Stimulated activated CD4-positive, alpha-beta T cell treated with anti-CD3 and anti-CD28 coated beads, Interleukin-15, amount 100 ng/mL, for 24 hours (primary cell): ENCODE data around the gene RRAD.
"Not testable (repeated sequence)": the region's sequence is repeated elsewhere in the genome, so short reads cannot be mapped to it uniquely, and the experiment has no call there.

Experiments
- DNase-seq: peaks from one replicate; pipeline ENCODE4 v3.0.0-alpha.2; 2020

Gene RRAD

GRCh38 chr16:66950971-66951790 lies 25.8 kb upstream of the RRAD start:
- DNase-seq, result no peak

GRCh38 chr16:66950437-66950836 lies 25.1 kb upstream of the RRAD start:
- no peak for DNase-seq

DNA sequence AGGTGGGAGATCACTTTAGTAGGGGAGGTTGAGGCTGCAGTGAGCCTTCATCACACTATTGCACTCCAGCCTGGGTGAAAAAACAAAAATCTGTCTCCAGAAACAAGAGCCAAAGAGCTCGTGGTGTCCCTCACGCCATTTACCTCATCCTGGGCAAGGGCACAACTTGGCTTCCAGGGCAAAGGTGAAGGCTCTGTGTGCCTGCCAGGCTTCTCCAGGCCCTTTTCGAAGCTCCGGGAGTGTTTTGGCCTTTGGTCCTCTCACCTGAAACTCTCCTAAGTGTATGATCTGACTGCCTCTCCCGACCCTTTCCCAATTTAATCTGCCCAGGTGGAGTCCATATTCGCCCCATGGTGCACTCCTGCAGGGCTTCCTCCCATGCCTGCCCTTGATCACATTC lies 24.1 kb upstream of the RRAD start:
- DNase-seq, result no peak

DNA sequence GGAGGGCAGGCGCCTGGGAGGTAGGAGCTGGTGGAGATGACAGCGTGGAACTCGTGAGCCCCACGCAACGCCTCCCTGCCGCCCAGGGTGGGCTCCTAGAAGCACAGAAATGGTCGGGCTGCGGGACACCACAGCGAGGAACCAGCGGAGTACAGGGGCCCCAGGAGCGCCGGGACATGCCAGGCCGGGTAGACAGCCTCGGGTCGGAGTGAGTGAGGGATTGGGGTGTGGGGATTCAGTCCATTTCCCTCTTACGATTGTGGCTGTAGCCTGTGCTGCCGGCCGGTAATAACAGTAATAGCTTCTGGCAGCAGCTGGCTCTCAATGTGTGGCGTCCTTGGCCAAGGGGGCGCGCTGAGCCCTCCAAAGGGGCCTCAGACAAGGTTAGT lies 23.5 kb upstream of the RRAD start:
- no peak for DNase-seq

DNA sequence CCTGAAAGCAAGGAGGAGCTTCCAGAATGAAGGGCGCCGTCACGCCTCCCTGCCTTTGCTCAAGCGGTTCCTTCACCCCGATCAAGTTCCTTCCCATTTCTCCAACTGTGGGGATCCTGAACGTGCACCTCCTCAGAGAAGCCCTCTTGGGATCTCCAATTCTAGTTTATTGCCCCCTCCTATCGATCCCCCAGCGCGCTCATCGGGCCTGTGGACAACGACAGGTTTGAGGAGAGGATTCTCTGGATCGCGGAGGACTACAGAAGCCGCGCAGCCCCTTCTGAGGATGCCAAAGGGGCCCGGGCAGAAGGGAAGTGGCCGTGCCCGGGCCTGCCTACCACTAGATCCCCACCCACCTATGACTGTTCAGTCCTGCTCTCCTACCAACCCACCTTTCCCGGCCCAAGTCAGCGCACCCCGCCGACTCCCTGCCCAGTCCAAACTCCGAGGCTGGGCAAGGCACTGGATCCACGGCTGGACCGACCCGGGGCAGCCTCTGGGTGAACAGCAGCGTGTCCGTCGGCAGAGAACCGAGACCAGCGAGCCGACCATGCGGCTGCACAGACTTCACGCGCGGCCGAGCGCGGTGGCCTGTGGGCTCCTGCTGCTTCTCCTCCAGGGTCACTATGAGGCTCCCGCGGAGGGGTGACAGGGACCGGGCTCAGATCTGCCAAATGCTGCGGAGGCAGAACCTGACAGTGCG lies 22.9 kb upstream of the RRAD start:
- peak; percentile 27 for DNase-seq

- peak; percentile 90 for DNase-seq
Measured at GRCh38 chr16:66947302-66948065, 22.1 kb upstream of the RRAD start.

DNA sequence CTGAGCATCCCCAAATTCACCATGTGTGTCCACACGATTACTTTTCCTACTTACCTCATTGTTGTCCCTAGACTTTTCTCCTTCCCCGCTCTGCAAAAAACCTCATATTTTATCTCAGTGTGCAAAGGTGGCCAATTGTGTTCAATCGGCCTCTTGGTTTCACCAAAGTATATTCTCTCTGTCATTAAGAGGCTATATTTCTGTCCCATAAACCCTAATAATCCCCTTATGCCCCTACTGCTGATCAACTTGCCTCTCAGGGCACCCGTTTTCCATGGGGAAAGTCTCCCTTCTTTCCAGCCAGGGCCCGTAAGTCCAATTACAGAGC lies 21.6 kb upstream of the RRAD start:
- DNase-seq, result no peak

GRCh38 chr16:66946541-66946940 lies 21.2 kb upstream of the RRAD start:
- DNase-seq, result no peak

- no peak for DNase-seq
Measured at GRCh38 chr16:66945939-66946338, 20.6 kb upstream of the RRAD start.

DNA sequence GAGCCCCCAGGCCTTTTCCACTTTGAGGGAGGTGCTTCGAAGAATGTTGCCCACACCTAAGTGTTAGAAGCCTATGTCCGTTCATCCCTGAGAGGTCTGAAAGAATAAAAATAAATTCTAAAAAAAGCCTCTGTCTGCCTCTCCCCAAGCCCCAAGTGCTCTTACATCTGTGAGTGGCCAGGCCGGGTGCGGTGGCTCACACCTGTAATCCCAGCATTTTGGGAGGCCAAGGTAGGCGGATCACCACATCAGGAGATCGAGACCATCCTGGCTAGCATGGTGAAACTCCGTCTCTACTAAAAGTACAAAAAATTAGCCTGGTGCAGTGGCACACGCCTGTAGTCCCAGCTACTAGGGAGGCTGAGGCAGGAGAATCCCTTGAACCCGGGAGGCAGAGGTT lies 19.6 kb upstream of the RRAD start:
- DNase-seq, result not testable (repeated sequence)

DNA sequence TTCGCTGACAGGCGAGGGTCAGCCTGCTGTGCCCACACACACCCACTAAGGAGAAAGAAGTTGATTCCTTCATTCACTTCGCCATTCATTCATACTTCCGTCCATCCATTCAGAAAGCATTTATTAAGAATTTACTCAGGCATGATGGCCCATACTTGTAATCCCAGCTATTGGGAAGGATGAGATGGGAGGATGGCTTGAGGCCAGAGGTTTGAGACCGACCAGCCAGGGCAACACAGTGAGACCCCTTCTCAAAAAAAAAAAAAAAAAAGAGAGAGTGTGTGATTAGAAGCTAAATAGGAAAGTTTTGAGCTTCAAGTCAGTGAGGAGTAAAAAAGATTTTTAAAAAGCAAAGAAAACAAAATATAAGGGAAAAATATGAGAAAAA lies 18.7 kb upstream of the RRAD start:
- no peak for DNase-seq

DNA sequence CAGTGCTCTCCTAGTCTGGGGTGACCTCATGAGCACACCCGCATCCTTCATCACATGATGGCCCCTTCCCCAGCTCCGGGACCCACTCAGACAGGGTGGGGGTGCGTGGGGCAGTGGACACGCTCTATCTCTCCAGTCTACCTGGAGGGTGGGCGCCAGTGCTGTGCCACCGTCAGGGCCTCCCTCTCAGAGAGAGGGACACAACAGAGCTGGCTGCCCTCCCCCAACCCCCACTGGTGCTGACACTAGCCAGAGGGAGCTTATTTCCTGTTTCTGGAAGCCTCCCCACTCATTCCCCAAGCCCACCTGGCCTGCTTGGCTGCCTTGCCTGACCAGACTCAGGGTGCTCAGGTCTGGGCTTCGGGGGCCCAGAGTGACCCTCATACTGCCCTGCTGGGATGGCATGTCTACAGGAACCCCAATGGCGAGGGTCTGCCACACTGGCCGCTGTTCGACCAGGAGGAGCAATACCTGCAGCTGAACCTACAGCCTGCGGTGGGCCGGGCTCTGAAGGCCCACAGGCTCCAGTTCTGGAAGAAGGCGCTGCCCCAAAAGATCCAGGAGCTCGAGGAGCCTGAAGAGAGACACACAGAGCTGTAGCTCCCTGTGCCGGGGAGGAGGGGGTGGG lies 18.2 kb upstream of the RRAD start:
- no peak for DNase-seq

DNA sequence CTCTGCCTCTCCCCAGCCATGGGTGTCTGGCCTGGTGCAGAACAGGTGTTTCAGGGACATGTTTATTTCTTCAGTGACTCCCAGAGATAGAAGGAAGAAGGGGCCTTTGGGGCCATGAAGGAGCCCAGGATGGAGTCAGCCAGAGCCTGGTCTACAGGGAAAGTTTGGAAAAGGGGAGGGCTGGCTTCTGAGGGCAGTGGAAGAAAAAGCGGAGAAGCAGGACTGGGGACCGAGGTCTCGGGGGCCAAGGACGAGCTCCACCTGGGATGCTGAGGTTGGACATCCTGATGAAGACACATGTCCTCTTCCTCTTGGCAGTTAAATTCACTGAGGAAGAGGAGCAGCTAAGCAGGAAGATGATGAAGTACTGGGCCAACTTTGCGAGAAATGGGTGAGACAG lies 17.6 kb upstream of the RRAD start:
- DNase-seq, result no peak

DNA sequence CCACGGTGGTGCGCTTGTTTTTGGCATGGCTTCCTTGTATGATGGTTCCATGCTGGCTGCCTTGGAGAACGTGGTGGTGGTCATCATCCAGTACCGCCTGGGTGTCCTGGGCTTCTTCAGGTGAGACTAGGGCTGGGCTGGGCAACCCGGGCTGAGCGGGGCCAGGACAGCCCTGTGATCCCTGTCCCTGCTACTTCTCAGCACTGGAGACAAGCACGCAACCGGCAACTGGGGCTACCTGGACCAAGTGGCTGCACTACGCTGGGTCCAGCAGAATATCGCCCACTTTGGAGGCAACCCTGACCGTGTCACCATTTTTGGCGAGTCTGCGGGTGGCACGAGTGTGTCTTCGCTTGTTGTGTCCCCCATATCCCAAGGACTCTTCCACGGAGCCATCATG lies 14.9 kb upstream of the RRAD start:
- no peak for DNase-seq

GRCh38 chr16:66939366-66939765 lies 14.0 kb upstream of the RRAD start:
- no peak for DNase-seq

- no peak for DNase-seq
Measured at GRCh38 chr16:66937725-66938337, 12.5 kb upstream of the RRAD start.

- DNase-seq, result no peak
Measured at GRCh38 chr16:66936889-66937554, 11.7 kb upstream of the RRAD start.

DNA sequence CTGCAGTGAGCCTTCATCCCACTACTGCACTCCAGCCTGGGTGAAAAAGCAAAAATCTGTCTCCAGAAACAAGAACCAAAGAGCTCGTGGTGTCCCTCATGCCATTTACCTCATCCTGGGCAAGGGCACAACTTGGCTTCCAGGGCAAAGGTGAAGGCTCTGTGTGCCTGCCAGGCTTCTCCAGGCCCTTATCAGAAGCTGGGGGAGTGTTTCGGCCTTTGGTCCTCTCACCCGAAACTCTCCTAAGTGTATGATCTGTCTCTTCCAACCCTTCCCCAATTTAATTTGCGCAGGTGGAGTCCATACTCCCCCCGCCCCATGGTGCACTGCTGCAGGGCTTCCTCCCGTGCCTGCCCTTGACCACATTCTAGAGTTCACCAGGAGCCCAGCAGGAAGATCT lies 11.1 kb upstream of the RRAD start:
- no peak for DNase-seq

DNA sequence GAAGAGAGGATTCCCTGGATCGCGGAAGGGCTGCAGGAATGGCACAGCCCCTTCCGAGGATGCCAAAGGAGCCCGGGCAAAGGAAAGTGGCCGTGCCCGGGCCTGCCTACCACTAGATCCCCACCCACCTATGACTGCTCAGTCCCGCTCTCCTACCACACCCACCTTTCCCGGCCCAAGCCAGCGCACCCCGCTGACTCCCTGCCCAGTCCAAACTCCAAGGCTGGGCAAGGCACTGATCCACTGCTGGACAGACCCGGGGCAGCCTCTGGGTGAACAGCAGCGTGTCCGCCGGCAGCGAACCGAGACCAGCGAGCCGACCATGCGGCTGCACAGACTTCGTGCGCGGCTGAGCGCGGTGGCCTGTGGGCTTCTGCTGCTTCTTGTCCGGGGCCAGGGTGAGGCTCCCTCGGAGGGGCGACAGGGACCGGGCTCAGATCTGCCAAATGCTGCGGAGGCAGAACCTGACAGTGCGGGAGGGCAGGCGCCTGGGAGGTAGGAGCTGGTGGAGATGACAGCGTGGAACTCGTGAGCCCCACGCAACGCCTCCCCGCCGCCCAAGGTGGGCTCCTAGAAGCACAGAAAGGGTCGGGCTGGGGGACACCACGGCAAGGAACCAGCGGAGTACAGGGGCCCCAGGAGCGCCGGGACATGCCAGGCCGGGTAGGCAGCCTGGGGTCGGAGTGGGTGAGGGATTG lies 10.1 kb upstream of the RRAD start, which contains the start of gene CES2:
TSS of gene CES2 (plus strand) at position 203 of the 698 bp plus-strand sequence. CDS start at position 323, 120 bp downstream.
- no peak for DNase-seq

- not testable (repeated sequence) for DNase-seq
Measured at GRCh38 chr16:66934839-66935313, 9.5 kb upstream of the RRAD start.

- DNase-seq, result peak; percentile 93
Measured at GRCh38 chr16:66934138-66934838, 9.0 kb upstream of the RRAD start, which contains the start of gene CIAO2B. Gene CIAO2B (minus strand): TSS chr16:66934402. CDS start chr16:66934364, 38 bp downstream.
